HG02981 (cell line): ENCODE measurements around the gene CREBBP.

Source experiments
- ATAC-seq: cut with Tn5 transposase; IDR thresholded peaks from one replicate; pipeline ENCODE4 v1.9.1; 2021; ENCODE audit warnings: mild to moderate bottlenecking, moderate library complexity; ENCODE audit not compliant: unreplicated experiment

Gene CREBBP

GRCh38 chr16:3825103-3825502, 55.4 kb downstream of the CREBBP start:
- no peak for ATAC-seq

DNA sequence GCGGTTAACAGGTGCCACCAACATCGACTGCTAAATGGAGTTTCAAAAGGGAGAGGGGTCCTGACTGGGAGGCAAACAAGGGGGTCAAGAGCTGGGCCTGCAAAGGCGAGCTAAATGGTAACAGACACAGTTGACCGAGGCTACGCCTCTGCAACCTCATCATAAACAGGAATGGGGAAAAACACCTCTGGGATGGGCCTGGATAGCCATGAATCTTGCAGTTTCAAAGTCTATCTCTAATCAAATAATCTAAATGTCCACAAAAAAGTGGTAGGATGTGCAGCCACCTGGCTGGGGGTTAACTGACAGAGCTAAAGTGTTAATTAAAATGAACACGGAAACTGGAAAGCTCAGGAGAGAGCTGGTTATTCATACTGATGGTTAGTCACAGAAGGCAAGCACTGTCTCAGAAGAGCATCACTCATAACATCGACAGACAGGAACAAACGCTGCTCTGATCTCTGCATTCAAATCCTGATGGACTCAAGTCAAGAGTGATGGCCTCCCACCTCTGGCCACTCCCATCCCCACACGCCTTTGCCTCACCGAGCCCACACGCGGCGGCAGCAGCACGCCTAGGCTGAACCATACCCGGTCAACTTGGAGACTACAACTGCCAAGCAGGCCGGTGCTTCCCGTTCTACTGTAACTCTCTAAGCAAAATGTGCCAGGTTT, 56.3 kb downstream of the CREBBP start:
- ATAC-seq, result no peak

DNA sequence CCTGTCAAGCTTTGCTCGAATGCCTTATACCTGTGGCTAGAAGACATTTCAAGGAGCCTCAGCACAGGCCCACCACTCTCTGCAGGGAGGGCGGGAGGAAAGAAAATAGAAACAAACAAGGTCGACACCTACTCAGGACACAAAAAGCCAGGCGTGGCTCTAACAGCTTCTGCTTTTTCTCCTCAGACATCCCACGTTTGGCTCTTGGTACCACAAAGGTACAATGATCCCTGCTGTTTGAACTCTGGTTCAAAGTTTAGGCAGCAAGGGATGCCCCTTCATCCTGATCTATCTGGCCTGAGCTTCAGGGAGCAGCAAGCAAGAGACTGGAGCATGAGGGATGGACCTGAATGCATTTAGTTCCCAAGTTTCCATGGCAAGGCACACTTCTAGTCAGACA, 57.1 kb downstream of the CREBBP start:
- ATAC-seq, result no peak

DNA sequence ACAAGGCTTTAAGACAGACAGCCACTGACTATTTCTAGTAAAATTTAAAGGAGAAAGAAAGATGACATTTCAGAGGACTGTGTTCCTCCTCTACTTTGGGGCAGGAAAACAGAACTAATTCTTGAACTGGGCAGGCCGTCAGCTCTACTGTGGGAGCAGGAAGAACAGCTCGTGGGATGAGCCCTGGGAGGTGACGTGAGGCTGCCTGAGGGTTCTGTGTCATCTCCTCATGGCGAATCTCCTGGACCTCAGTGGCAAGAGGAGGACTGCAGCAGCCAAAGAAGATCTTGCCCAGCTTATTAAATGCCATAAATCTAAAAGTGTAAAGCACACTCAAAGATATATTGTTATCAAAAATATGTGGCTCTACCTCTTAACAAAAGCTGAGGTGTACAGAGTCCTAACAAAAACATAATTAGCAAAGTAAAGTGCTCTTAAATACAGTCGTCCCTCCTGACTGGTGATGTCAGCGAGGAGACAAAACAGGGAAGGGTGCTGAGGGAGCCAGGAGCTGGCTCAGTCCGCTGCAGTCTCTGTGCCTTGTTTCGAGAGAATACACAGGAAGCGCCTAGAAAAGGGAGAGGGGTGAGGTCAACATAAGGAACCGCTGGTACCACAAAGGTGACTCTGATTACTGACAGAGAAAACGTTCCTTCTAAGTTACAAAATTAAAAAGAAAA, 58.0 kb downstream of the CREBBP start:
- no peak for ATAC-seq

- no peak for ATAC-seq
These were observed 59.3 kb downstream of the CREBBP start for GRCh38 chr16:3821184-3821583.

DNA sequence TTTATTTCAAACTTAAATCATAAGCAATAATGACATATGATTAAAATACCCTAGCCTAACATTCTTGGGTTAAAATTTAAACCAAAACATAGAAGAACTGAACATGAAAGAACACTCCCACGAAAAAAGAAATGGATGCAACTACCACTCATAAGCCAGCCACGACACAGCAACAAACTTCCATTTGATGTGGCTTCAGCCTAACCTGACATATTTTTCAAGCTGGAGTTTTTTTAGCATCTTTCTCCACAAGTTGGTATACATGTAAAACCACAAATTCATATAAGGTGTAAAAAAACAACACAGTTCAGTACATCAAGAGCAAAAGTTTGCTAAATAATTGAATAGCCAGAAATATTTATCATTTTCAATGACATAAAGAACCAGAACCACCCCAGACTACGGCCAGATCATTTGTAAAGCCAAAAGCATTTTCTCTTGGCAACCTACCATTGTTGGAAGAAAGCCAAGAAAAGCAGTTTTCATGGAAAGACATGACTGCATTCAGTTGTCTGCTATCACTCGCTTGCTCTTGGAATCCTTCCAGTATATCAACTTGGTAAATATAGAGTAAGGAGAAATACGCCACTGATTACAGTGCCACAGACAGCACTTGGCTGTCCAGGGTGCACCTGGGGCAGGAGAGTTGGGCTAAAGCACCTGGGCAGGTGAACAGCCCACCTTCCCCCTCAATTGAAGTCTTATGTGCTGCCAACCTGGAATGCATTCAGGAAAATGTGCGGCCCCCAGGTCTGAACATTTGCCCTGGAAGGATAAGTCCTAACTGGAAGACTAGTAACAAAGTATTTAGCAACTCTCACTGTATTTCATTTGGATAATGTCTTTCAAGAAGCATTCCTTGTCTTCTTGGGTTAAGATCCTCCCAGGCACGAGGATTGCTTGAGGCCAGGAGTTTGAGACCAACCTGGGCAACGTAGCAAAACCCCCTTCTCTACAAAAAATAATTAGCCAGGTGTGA, 60.5 kb downstream of the CREBBP start:
- ATAC-seq, result no peak

DNA sequence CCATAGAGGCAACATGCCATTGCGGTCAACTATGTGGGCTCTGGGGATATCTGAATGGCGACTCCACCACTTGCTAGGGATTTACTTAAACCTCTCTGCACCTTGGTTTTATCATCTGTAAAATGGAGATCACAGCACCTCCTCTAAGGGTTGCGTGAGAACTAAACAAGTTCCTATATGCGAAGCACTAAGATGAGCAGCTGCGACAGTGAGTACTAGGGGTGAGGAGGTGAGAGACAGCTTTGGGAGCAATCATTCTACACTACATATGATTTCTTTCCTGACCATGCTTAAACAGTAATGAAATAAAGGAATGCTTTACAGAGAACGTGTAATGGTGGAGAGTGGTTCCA, 61.4 kb downstream of the CREBBP start:
- no peak for ATAC-seq

DNA sequence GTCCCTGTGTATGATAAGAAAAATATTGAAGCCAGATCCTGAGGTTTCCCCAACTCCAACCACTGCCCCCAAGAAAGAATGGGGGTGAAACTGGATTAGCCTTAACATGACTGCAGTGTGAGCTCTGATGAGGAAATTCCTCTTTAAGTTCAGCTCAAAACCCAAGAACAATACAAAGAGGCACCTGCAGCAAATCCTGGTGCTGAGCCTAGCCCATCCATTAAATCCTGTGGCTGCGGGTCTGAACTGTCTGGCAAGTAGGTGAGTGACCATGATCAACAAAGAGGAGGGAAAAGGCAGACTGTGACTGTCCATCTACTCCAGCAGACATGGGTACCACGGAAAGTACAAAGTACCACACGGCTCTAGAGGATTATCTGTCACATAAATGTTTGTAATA, 64.2 kb downstream of the CREBBP start:
- no peak for ATAC-seq

DNA sequence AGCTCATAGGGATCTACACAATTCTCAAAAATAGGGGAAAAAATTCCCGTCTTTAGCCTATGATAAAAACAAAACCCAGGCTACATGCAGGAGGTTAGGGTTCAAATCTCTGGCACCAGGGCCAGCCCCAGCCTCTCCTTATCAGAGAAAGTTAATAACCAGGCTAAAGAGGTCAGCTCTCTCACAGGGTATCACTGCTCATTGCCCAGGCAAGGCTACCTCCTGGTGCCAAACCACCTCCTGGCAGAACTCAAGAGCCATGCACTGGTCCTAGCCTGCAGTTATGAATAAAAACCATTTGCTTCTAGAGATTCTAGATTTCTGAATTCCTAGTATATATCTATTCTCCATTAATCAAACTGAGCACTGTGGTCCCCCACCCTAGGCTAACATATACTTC, 65.8 kb downstream of the CREBBP start:
- ATAC-seq, result no peak

DNA sequence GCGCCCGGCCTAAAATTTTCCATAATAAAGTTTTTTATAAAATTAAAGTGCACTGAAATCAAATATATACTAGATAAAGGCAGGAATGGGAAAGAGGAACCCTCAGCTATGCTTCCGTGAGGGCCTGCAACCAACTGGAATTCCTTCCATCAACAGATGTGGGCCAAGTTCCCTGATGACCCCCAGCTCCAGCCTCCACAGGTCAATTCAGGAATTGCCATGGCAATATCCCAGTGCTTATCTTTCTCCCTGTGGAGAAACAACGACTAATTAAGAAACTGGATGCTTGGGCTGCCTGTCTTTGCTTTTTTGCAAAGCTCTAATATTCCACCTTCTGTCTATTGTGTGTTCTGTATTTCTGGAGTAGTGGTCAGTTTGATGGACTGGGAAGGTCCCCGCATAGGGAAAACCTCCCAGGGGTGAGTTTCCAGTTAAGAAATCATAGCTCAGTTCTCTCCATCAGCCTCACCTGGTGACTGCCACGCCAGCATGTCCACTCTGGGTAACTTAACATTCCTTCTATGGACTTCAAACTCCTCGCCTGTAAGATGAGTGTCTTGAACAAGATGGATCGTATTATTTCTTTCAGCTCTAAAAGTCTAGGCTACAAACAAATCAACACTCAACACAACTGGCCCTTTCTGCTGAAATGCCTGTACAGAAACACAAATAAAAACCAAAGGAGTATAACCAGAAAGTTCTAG, 67.9 kb downstream of the CREBBP start:
- ATAC-seq, result no peak

- no peak for ATAC-seq
These were observed 69.7 kb downstream of the CREBBP start for GRCh38 chr16:3810818-3811217.

GRCh38 chr16:3810198-3810664, 70.3 kb downstream of the CREBBP start:
- ATAC-seq, result no peak

DNA sequence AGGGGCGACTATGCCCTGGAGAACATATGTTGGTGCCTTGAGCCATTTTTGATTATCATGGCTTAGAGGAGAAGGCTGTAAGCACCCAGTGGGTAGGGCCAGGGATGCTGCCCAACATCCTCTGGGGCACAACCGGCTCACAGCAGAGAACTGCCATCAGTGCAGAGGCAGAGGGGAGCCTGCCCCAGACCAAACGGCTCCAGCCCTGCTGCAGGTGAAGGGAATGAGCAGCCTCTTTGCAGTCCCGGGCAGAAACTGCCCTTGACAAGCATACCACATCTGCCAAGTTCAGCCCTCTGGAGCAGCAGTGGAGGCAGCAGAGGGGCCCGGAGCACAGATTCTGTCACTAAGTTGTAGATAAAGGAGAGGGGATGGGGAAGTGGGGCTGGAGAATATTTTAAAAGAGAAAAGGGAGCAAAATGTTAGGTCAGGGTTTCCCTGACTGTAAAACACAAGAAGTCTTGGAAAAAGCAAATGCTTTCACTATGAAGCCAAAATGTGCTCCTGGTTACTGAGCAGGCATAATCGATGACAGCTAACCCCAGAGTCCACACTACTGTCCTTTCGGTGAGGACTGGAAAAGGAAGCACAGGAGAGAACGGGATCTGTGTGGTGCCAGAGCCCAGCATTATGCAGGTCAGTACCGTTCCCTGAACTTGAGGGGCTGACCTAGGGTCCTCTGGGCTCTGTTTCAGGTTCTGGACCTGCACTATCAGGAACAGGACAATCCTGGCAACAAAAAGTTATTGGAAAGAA, 72.0 kb downstream of the CREBBP start:
- ATAC-seq, result no peak

DNA sequence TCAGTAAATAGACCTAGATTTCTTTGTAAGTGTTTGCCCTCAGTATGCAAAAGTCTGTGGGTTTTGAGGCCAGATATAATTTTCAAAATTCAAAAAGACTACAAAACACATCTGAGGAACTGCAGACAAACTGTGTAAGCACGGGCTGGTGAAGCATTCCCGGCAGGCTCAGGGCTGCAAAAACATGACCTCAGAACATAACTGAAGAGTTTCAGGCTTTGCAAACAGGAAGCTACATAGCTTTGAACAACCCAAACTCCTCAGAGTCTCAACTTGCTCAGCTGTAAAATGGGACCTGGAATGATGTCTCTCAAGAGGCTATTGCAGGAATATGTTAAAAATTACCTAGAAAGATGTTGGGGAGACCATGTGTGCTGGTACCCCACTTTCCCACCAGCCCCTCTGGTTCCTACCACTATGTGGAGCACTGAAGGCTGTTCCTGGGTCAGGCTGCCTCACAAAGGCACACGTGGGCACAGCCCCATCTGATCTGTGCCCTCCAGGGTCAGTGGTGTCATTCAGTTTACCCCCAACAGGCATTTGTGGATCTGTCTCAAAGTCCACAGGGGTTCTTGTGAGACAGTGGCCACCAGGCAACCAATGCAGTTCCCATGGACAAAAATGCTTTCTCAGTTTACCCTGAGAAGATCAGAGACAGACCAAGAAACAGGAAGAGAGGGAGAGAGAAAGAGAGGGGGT, 72.9 kb downstream of the CREBBP start:
- ATAC-seq, result no peak

DNA sequence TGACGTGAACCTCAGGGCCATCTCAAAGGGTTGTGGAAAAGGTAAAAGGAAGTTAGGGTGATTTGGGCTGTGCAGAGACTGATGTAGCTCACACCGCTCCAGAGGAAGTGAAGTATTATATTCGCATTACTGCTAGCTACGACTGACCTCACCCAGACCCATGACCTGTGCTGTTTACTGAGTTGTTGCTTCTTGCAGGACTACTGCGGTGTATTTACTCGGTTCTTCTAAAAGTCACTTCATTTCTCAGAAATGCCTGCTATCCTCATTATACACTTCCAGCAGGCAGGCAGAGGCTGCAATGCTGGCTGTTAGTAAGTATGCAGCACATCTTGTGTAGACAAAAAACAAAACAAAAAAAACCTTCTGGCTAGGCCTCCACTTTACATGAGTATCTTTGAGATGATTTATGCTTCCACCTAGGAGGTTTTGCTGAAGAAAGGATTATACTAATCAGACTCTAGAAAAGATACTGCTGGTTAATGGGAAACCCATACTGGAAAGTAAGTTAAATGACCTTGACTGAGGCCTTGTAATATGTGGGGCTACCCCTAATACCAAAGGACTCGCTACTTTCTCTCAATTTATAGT, 76.0 kb downstream of the CREBBP start:
- no peak for ATAC-seq

DNA sequence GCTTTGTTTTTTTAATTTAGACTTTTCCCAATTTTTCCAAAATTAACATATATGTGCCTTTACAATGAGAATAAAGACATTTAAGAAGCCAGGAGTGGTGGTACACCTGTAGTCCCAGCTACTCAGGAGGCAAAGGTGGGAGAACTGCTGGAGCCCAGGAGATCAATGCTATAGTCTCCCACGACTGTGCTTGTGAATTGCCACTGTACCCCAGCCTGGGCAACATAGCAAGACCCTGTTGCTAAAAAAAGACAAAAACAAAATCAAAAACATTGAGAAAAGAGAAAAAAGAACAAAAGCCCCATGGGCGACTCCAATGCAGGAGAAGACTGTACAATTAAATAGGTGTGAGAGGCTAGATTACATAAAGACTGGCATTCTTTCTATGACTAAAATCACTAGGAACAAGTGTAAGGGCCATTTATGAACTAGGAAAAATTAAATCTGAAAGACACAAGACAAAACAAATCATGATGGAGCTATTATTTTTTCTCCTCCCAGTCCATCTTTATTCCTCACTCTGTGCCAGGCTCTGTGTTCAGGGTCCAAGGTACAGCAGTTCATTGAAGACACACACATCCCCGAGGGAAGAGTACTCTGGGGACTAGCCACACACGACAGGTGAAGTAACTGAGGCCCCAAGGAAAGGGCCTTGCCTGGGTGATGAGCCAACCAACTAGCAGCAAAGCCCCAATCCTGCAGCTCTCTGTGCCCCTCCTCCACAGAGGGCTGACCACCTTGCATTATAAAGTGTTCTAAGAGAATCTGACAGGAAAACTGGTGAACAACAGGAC, 79.8 kb downstream of the CREBBP start:
- ATAC-seq, result no peak

DNA sequence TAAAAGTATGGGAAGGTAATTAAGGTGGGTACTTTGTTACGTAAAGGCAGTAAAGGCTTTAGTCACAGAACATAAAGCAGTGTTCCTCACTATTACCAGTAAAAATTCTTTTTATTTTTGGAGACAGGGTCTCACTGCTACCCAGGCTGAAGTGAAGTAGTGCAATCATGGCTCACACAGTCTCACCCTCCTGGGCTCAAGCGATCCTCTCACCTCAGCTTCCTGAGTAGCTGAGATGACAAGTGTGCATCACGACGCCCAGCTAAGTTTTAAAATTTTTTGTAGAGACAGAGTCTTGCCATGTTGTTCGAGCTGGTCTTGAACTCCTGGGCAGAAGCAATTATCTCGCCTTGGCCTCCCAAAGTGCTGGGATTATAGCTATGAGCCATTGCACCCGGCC, 80.5 kb downstream of the CREBBP start:
- no peak for ATAC-seq

DNA sequence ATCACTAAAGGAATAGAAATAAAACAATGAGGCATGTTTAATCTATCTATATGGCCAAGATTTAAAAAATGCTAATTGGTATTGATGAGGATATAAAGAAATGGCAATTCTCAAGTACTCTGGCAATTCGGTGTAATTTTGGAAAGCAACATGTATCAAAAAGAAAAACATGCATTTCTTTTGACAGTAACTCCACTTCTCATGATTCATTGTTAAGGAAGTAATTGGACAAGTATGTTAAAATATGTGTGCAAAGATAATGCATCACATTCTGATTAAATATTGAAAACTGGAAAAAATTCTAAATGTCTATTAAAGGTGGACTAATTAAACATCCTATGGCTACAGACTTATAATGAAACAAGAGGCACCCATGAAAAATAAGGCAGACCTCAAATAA, 81.2 kb downstream of the CREBBP start:
- ATAC-seq, result no peak

GRCh38 chr16:3798838-3799237, 81.7 kb downstream of the CREBBP start:
- no peak for ATAC-seq
